SIG-M5 treated with dmso at 0.1 percent for 504 hours (cell line): ENCODE measurements around the gene CLCNKA.
"Not testable (repeated sequence)": the region's sequence is repeated elsewhere in the genome, so short reads cannot be mapped to it uniquely, and the experiment has no call there.

Experiments
- DNase-seq: peaks from one replicate; lab custom pipeline; 2025; ENCODE audit not compliant: unreplicated experiment; lab: John Stamatoyannopoulos, UW

Gene CLCNKA

GRCh38 chr1:16021681-16022080 is at the start of gene CLCNKA:
Gene CLCNKA, plus strand, starts transcription at chr1:16022036. Its CDS starts 584 bp downstream, at chr1:16022620.
- no peak for DNase-seq

DNA sequence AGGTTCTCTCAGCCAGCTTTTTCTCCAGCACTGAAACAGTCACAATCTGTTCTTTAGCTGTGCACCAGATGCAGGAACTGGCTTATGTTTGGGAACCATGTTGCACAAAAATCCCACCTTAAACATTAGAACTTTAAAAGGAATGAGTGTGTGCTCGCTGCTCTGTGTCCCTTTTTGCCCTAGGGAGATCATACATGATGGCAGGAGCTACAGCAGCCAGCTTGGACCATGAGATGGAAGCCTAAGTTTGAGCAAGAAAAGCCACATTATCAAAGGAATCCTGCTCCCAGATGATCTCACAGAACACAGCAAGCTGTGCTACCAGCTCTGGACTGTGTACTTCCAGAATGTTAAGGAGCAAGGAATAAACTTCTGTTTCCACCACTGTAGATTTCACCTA is 49.4 kb upstream of the CLCNKA start:
- no peak for DNase-seq

GRCh38 chr1:15973772-15974171 is 48.1 kb upstream of the CLCNKA start:
- no peak for DNase-seq

DNA sequence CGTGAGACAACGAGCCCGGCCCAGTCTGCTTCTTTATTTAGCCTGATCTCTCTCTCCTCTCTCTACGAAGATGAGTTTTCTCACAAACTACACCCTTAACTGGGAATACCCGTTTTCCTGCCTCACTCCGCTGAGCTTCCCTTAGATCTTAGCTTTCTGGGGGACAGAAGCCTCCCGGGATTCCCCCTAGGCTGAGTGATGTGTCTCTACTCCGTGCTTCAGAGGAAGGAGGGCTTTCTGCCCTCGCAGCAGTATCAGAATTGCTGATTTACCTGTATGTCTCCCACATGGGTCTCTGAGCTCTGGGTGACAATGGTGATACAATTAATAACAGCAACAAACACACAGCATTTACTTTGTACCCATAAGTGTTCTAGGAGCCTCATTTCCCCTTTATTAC is 47.0 kb upstream of the CLCNKA start:
- no peak for DNase-seq

DNA sequence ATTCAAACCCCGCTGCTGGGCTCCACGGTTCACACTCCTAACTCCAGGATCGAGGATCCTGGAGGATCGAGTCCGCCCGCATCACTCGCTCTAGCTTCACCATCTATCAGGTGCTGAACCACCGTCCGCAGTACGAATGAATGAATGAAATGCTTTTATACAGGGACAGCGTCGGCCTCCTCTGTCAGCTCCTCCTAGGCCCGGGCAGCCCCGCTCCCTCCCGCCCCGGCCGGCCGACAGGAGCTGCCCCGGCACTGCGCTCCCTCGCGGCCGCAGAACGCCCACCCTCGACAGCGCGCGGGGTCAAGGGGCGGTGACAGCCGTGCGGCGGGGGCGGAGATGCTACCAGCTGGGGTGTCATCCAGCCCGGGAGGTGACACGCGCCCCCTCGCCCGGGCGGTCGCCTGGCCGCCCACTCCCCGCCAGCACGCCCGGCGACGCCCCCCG is 46.5 kb upstream of the CLCNKA start:
- DNase-seq: no peak

DNA sequence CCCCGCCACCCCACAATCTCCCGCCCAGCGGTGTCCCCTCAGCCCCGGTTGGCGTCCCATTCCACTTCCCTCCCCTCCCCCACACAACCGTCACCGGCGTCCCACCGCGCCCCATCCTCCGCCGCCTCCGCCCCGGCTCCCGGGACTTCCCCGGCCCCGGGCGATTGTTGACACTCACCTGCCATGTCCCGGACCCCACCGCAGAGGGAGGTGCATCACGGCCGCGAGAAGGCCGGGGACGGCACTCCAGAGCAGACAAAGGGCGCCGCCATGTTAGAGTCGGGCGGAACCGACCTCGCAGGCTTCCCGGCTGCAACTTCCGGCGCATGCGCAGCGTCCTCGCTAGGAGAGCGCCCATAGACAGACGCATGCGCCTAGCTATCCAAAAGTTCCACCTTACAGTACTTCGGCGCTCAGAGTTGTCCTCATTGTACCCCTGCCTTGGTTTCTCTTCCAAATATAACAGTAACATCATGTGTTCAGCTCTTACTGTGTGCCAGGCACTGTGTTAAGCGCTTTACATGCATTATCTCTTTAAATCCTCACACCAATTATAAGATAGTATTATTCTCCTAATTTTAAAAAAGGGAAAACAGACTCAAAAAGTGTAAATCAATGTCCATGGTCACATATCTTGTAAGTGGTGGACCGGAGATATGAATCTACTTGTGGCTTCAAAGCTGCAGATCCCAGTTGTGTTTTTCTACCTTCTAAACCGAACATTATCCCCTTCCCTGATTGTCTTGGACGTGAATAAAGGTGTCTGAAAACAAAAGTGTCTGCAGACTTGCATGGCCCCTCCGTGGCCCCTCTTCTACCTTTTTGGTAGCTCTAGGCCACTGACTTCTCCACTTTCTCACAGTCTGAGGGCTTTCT is 45.8 kb upstream of the CLCNKA start, which contains the start of gene ZBTB17:
ZBTB17 (minus strand) TSS at position 297 of the 876 bp plus-strand sequence. CDS start 27,606 bp downstream, outside the sequence.
- DNase-seq: peak; percentile 91

DNA sequence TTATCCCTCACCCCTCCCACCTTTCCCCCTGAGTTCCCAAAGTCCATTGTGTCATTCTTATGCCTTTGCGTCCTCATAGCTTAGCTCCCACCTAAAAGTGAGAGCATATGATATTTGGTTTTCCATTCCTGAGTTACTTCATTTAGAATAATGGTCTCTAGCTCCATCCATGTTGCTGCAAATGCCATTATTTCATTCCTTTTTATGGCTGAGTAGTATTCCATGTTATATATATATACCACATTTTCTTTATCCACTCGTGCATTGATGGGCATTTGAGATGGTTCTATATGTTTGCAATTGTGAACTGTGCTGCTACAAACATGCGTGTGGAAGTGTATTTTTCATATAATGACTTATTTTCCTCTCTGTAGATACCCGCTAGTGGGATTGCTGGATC is 43.9 kb upstream of the CLCNKA start:
- DNase-seq: not testable (repeated sequence)

GRCh38 chr1:15981679-15982078 is 40.2 kb upstream of the CLCNKA start:
- DNase-seq: no peak

DNA sequence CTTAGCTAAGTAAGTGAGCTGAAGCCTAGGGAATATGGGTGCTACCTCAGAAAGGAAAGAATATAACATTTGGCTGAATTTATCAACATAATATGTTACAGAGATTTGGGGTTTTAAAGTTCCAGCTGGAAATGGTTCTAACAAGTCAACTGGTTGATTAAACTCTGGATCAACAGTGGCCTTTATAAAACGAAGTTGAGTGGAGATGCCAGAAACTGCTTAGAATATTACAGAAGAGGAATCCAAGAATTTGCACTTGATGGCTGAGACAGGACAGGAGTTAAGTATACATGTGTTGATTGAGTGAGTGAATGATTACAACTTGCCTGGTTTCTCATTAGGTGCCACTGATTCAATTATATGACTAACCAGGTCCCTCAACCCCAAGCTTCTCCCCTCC is 38.6 kb upstream of the CLCNKA start:
- DNase-seq: no peak

DNA sequence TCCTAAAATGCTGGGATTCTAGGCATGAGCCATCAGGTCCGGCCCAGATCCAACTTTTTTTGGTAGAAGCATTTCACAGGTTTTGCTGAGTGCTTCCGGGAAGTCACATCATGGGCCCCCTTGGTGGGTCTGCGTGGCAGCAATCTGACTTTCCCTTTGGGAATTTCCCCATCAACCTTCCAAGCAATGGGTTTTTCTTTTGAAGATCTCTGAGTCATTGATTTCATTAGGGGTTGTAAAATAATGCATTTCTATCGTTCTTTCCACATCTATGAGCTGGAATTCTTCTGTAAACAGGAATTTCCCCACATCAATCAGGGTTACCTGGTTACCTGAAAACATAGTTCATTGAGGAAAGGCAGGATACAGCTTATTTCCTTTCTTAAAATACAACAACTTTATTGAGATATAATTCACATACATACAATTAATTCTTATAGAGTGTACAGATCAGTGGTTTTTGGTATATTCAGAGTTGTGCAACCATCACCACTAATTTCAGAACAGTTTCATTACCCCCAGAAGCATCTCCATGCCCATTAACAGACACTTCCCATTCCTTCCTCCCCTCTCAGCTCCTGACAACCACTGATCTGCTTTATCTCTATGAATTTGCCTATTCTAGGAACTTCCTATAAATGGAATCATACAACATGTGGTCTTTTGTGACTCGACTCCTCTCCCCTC is 36.1 kb upstream of the CLCNKA start:
- DNase-seq: peak; percentile 80

GRCh38 chr1:15988856-15989736 is 32.7 kb upstream of the CLCNKA start:
- no peak for DNase-seq

DNA sequence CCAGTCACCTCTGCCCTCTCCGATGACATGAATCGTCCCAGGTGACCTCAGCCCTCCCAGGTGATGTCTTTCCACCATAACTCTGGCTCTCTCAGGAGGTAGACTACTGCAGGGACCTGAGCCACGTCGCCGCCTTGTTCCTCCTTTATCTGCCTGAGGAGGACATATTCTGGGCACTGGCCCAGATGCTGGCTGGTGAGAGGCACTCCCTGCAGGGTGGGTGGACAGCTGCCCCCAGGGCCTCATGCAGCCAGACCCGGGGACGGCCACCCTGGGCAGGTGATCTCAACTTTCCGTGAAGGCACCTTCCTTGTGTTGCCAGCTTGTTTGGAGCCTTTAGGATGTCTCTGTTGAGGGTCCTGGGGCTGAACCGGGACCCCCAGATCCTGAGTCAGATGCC is 32.1 kb upstream of the CLCNKA start:
- no peak for DNase-seq

DNA sequence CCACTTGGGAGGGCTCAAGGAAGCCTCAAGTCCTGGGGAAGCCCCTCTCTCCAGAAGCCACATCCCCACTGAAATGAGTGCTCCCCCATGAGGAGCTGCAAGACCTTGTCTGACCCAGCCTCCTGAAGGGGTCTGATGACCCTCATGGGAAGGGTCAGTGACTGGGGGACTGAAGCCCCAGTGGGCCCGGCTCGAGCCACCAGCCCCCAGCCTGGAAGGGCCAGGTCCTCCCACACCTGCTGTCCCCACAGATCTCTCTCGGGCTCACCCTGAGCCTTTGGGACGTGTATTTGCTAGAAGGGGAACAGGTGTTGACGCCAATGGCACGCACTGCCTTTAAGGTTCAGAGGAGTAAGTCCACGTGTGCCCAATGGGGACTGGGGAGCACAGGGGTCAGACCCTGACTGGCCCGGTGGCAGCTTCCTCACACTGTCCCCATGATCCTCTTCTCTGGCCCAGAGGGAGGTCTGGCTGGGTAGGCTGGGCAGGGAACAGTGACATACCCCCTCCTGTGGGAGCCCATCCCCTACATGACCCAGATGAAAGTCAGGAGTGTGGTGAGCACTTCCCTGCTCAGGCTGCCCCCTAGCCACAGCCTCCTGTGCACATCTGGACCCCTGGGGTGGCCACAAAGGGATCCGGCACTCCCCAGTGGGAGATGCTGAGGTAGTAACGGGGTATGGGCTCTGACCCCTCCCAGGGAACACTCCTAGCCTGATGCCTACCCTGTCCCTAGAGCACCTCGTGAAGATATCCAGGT is 30.2 kb upstream of the CLCNKA start:
- no peak for DNase-seq

DNA sequence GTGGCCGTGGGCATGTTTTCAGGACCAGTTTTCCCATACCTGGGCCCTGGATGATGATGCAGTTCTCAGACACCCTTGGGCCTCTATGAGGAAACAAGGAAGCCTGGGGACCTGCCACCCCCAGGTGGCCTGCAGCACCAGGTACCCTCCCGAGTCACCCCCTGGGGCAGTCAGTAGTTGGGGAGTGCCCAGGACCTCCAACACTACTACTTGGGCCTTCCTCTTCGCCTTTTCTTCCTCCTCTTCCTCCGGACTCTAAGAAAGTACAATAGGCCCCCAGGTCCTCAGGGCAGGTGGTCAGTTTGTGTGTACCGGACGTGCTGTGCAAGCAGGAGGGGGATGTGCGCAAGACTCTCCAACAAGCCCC is 29.7 kb upstream of the CLCNKA start:
- no peak for DNase-seq

DNA sequence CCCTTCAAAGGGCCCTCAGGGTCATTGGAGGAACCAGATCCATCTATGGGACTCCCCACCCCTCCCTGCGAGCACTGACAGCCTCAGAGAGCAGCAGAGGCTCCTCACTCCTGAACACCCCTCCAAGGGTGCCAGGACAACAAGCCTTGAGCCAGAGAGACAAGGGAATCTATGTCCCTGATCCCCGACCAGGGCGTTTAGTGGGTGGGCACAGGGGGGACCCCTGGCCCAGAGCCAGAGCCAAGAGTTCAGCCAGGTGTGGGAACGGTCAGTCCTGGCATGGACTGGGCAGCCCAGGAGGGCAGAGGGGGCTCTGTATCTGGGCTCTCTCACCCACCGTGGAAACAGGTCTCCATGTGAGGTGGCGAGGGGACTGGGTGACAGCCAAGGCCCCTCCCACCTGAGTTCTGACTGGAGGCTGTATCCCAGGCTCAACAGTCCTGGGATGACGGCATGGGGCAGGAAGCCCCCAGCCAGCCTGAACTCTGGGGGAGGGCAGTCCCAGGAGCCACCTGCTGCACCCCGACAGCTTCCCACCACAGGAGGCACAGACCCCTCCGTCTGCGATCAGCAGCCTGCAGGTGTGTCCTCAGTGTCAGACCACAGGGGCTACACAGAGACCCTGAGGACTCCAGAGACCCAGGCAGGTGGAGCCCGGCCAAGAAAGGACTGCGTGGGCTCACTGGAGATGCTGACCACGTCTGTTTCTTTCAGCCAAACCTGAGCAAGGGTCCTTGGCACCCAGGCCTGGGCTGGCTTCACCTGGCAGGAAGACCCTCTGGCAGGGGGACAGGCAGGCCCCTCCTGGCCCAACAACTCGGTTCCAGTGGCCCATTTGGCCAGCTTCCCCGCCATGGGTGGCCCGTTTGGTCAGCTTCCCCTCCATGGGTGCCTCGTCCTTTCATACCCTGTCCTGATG is 29.0 kb upstream of the CLCNKA start:
- no peak for DNase-seq

DNA sequence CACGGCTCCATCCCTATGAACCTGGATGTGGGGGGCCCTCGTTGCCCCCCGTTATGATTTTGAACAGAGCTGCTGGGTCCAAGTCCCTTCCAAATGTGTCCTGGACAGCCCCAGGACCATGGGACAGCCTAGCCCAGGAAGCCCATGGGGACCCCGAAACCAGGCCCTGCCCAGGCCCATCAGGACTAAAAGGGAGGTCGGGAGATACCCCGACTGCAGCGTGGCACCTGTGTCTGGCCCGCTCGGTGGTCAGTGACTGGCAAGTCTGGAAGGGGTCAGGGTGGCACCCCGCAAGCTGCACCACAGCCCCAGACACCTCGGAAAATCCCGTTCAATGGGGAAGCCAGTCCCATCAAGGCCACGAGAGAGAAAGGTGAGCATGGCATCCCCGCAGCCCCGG is 28.2 kb upstream of the CLCNKA start:
- no peak for DNase-seq

DNA sequence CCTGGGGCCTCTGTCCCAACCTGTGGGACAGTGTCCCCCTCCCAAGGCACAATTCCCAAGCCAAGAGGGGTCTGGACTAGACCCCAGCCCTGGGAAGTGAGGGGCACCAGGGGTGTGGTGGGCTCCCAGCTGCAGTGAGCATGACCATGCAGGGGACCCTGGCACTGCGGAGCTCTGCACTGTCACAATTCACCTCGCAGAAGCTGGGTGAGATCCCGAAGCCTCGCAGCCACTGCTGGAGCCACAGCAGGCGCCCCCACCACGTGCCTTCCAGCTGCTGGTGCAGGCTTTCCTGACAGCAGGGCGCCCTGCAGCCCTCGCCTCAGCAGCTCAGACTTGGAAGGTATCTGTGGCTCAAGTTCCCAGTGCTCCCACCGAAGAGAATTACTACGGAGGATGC is 27.8 kb upstream of the CLCNKA start:
- no peak for DNase-seq

DNA sequence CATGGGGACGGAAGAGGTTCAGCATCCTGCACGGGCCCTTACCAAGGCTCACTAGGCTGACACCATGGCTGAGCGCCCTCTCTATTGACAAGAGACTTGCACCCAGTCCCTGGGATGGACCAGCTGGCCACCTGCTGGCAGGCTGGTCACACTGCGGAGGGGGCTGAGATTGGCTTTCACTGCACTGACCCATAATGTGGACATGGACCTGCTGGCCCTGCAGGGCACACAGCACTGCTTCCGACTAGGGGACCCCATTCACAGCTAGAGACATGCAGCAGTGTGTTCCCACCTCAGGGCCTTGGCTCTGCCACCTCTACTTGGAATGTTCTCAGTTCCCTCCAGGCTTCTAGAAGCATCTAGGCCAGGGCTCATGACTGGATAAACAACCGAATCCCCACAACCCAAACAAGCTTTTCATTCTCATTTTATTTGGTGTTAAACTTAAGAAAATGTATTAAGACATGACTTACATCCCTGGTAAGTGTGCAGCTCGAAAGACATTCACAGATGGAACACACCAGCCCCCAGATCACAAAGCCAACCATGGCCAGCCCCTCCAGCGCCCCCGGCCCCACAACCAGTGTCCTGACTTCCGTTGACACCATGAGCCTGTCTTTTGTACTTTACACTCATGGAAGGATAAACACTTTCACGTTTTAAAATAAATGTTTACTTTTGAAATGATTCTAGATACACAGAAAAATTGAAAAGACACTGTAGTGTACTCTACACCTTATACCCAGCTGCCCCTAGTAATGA is 27.1 kb upstream of the CLCNKA start:
- DNase-seq: no peak

DNA sequence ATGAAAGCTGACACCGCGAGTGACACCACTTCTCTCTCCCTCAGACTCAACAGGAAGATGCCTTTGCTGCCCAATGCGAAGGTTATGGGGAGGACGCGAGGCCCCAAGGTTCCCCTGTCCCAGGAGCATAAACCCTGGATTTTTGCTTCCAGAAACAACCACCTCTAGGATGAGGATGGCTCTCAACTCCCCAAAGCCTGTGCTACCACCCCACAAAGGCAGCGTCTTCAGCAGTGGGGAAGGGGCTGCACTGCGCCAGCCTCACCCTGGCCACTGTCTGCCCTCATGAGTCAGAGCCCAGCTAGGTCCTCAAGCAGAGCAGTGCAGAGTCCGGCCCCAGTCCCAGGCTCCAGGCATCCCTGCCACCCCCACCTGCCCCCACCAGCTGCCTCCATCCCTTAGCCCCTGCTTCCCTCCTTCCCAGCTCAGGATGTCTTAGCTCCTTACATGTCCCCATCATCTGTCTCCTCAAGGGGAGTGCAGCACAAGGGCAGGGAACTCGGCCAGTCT is 24.7 kb upstream of the CLCNKA start:
- no peak for DNase-seq
